Measurements from ENCODE around the gene ORC3. TPM values are rescaled to one million over a fixed set of nuclear protein-coding genes. Genes with fewer than 3 reads are reported as not detected.
"Not testable (repeated sequence)": the region's sequence is repeated elsewhere in the genome, so short reads cannot be mapped to it uniquely, and the experiment has no call there.

The ORC3 gene
- total RNA-seq, 8 experiments from 2014 or later: 31.5 to 41.3 (median 36.0) TPM

GRCh38 chr6:87697581-87698546, 107.9 kb downstream of the ORC3 start:
- 0 to 35% (median 21%) methylated on average over 2 to 8 of the region's 8 CpGs for WGBS, 10 experiments
- Histone ChIP-seq H3K4me1 (replicated peaks in 1 of 2) (peaks cover 29 to 42% of the 10 kb centered on the region in 2 donors), H3K4me3 (peak overlapping the region; percentile 60 to 86 (median 75)), H3K27ac (peak overlapping the region; percentile 16)
- ATAC-seq (replicated peaks in 6 of 8): peak in 4 of 8 experiments; percentile 3 to 6 (median 4)
- in situ Hi-C loops (cut with MboI; ENCODE audit: low pct_unique_long_range_greater_than_20kb in 2 of 9, low sequenced_read_pairs in 9 of 9, unreplicated experiment in 9 of 9): no loop called here

- no peak for ATAC-seq (replicated peaks in 6 of 8)
- WGBS, 10 experiments: 0 to 51% (median 2%) methylated on average over 1 to 2 of the region's 2 CpGs; no CpG with 5 or more reads in 2 of the 10 experiments
- Histone ChIP-seq H3K27ac (no peak overlapping the region), H3K4me3 (peak overlapping the region; percentile 60 to 86 (median 75)), H3K4me1 (replicated peaks in 1 of 2) (peaks cover 25 to 37% of the 10 kb centered on the region in 2 donors)
- in situ Hi-C loops (cut with MboI; ENCODE audit: low pct_unique_long_range_greater_than_20kb in 2 of 9, low sequenced_read_pairs in 9 of 9, unreplicated experiment in 9 of 9): no loop called here
Measured at GRCh38 chr6:87698547-87699006, 108.6 kb downstream of the ORC3 start.

GRCh38 chr6:87699576-87699975, 109.6 kb downstream of the ORC3 start:
- WGBS, 10 experiments: 0 to 11% (median 1%) methylated on average over 3 to 4 of the region's 4 CpGs
- Histone ChIP-seq H3K4me3 (peak overlapping the region; percentile 60 to 86 (median 75)), H3K27ac (no peak overlapping the region), H3K4me1 (replicated peaks in 1 of 2) (peaks cover 18 to 29% of the 10 kb centered on the region in 2 donors)
- in situ Hi-C loops (cut with MboI; ENCODE audit: low pct_unique_long_range_greater_than_20kb in 2 of 9, low sequenced_read_pairs in 9 of 9, unreplicated experiment in 9 of 9): no loop called here
- ATAC-seq (replicated peaks in 6 of 8): no peak

DNA sequence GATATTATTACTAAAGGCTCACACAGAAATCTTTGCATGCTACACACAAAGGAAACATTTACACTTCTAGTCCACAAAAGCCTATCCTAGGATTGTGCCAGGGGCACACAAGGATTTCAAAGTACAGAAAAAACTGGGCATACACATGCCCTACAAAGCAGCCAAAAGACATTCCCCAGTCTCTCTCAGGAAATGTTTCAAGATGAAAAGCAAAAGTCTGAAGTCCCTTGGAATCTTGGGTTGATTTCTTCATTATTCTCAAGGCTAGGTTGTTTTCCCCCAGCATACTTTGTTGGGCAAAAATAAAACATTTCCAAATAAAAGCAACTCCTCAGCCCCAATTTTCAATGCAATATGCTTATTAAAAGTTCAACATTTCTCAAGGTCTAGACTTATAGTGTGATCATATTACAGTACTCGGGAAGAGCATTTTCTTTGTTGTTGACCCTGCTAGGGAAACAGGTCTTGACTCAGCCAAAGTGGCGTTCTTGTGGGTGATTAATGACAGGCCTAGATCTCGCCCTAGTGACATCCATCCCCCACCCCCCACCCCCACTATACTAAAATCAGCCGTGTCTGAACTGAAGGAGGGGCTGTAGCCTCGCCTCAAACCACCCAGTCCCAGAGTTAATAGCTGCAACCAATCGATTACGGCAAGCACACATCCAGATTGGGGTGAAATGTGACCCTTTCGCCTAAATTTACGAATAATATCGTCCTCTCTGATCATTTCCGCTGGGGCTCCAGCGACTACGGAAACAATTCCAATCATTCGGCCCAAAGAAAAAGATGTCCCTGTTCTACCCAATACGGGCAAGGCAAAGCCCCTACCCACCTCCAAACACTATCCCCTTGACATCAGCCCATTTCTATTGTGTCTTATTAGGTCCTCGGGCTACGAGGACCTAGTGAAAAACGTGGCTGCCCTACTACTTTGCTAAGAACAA, 110.7 kb downstream of the ORC3 start:
- Histone ChIP-seq H3K4me3 (peak overlapping the region; percentile 60 to 86 (median 75)), H3K4me1 (replicated peaks in 1 of 2) (peaks cover 12 to 18% of the 10 kb centered on the region in 2 donors), H3K27ac (peak overlapping the region; percentile 87 to 94)
- whole genome bisulfite sequencing, 10 experiments: 0 to 3% (median 0%) methylated on average over 1 to 11 of the region's 18 CpGs; no CpG with 5 or more reads in 4 of the 10 experiments
- peak in 7 of 8 experiments; percentile 1 to 30 (median 4) for ATAC-seq (replicated peaks in 6 of 8)
- in situ Hi-C loops (cut with MboI; ENCODE audit: low pct_unique_long_range_greater_than_20kb in 2 of 9, low sequenced_read_pairs in 9 of 9, unreplicated experiment in 9 of 9): no loop called here

DNA sequence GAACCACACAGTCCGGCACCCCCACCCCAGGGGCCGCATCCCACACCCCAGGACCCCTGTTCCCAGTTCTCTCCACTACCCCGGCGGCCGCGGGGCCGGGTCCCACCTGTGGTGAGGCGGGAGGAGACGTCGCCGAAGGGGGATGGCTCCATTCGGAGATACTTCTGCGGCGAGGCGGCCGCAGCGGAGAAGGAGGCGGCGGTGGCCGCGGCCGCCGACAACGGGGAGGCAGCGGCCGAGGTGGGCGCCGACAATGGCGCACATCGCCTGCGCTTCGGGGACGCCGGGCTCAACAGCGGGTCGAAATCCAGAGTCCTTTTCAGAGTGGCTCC, 111.4 kb downstream of the ORC3 start:
- H3K27ac ChIP-seq: peak overlapping the region; percentile 87 to 94
- peak in 6 of 8 experiments; percentile 0 to 11 (median 5) for ATAC-seq (replicated peaks in 6 of 8)
- in situ Hi-C loops (cut with MboI; ENCODE audit: low pct_unique_long_range_greater_than_20kb in 2 of 9, low sequenced_read_pairs in 9 of 9, unreplicated experiment in 9 of 9): no loop called here
- peaks cover 6 to 12% of the 10 kb centered on the region in 2 donors for H3K4me1 ChIP-seq (replicated peaks in 1 of 2)
- WGBS, 10 experiments: 0% methylated on average over 1 of the region's 36 CpGs; no CpG with 5 or more reads in 9 of the 10 experiments
- peak overlapping the region; percentile 60 to 86 (median 75) for H3K4me3 ChIP-seq

GRCh38 chr6:87701676-87702588, 112.0 kb downstream of the ORC3 start, which contains the start of gene AKIRIN2:
TSS of gene AKIRIN2 (minus strand) at chr6:87702233. CDS start at chr6:87701684, 549 bp downstream.
- ATAC-seq (replicated peaks in 6 of 8): peak; percentile 83 to 93 (median 90)
- Histone ChIP-seq H3K4me3 (peak within 1 kb of the TSS; percentile 60 to 86 (median 75)), H3K27ac (peak within 1 kb of the TSS; percentile 87 to 94), H3K4me1 (replicated peaks in 1 of 2) (peaks cover 1 to 10% of the 10 kb centered on the region in 2 donors)
- in situ Hi-C loops (cut with MboI; ENCODE audit: low pct_unique_long_range_greater_than_20kb in 2 of 9, low sequenced_read_pairs in 9 of 9, unreplicated experiment in 9 of 9): no loop called here
- WGBS, 10 experiments: 0 to 2% (median 0%) methylated on average over 2 to 10 of the region's 88 CpGs; no CpG with 5 or more reads in 2 of the 10 experiments

DNA sequence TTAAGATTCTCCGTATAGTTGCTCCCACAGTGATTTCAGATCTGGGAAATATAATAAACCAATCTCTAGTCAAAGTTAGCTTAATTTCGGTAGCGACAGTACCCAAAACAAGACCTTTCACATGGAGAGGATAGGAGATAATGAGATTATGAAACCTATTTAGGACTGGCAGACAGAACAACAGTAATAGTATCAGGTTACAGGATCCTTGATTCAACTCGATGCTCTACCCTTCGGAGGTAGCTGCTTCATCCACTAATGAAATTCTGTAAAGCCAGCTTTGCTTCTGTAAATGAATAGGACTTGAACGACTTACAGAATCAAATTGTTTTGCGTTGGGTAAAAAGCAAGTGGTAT, 112.6 kb downstream of the ORC3 start:
- H3K4me1 ChIP-seq (replicated peaks in 1 of 2): peaks cover 0 to 5% of the 10 kb centered on the region in 2 donors
- WGBS, 10 experiments: 0 to 15% (median 0%) methylated on average over 2 to 7 of the region's 7 CpGs
- peak; percentile 11 to 42 (median 29) for ATAC-seq (replicated peaks in 6 of 8)
- H3K4me3 ChIP-seq: peak overlapping the region; percentile 60 to 86 (median 75)
- H3K27ac ChIP-seq: peak overlapping the region; percentile 37 to 64
- in situ Hi-C loops (cut with MboI; ENCODE audit: low pct_unique_long_range_greater_than_20kb in 2 of 9, low sequenced_read_pairs in 9 of 9, unreplicated experiment in 9 of 9): no loop called here

- ATAC-seq (replicated peaks in 6 of 8); in situ Hi-C loops (cut with MboI; ENCODE audit: low pct_unique_long_range_greater_than_20kb in 2 of 9, low sequenced_read_pairs in 9 of 9, unreplicated experiment in 9 of 9); H3K4me1 ChIP-seq (replicated peaks in 1 of 2): not testable (repeated sequence)
- Histone ChIP-seq H3K4me3 (peak overlapping the region; percentile 60 to 86 (median 75)), H3K27ac (peak overlapping the region in 1 of 2 donors; percentile 37)
- 62 to 100% (median 90%) methylated on average over 1 to 19 of the region's 19 CpGs; no CpG with 5 or more reads in 3 of the 10 experiments for WGBS, 10 experiments
Measured at GRCh38 chr6:87703039-87703438, 113.1 kb downstream of the ORC3 start.

- no peak overlapping the region for H3K4me3 ChIP-seq
- in situ Hi-C loops (cut with MboI; ENCODE audit: low pct_unique_long_range_greater_than_20kb in 2 of 9, low sequenced_read_pairs in 9 of 9, unreplicated experiment in 9 of 9): no loop called here
- H3K27ac ChIP-seq: no peak overlapping the region
- H3K4me1 ChIP-seq (replicated peaks in 1 of 2): no peaks in the 10 kb centered on the region
- WGBS, 10 experiments: 50 to 94% (median 79%) methylated on average over 1 to 4 of the region's 4 CpGs; no CpG with 5 or more reads in 2 of the 10 experiments
- no peak for ATAC-seq (replicated peaks in 6 of 8)
Measured at GRCh38 chr6:87705070-87705691, 115.2 kb downstream of the ORC3 start.

- Histone ChIP-seq H3K27ac (no peak overlapping the region), H3K4me3 (no peak overlapping the region), H3K4me1 (replicated peaks in 1 of 2) (no peaks in the 10 kb centered on the region)
- no peak for ATAC-seq (replicated peaks in 6 of 8)
- in situ Hi-C loops (cut with MboI; ENCODE audit: low pct_unique_long_range_greater_than_20kb in 2 of 9, low sequenced_read_pairs in 9 of 9, unreplicated experiment in 9 of 9): no loop called here
- 54 to 95% (median 79%) methylated on average over 2 to 3 of the region's 3 CpGs; no CpG with 5 or more reads in 2 of the 10 experiments for WGBS, 10 experiments
Measured at GRCh38 chr6:87706187-87706966, 116.4 kb downstream of the ORC3 start.

Data from motor neuron (in vitro differentiated cells).